ENCODE measurements around the gene SERTM2.

- no peak for TF ChIP-seq CTCF (IDR thresholded peaks at IDR 0.05 in 2 of 3, conservative IDR thresholded peaks at IDR 0.05 in 1 of 3; ENCODE audit: borderline replicate concordance in 1 of 3, insufficient read depth in 1 of 3, low read depth in 2 of 3, low read length in 2 of 3)
- no peak for TF ChIP-seq TCF7L2 (IDR thresholded peaks at IDR 0.05; ENCODE audit: borderline replicate concordance, extremely low read depth, insufficient read depth, insufficient read length)
- TF ChIP-seq POLR2A (IDR thresholded peaks at IDR 0.05; ENCODE audit: borderline replicate concordance, extremely low read depth, insufficient read depth, insufficient read length): no peak
- TF ChIP-seq EGR1 (IDR thresholded peaks at IDR 0.05; ENCODE audit: low read depth): no peak
- no peak for TF ChIP-seq EZH2 (IDR thresholded peaks at IDR 0.05)
- no peak for TF ChIP-seq SRF (IDR thresholded peaks at IDR 0.05; ENCODE audit: low read depth)
- TF ChIP-seq MAX (IDR thresholded peaks at IDR 0.05): no peak
- TF ChIP-seq ATF3 (IDR thresholded peaks at IDR 0.05): no peak
- no peak for TF ChIP-seq YY1 (IDR thresholded peaks at IDR 0.05; ENCODE audit: extremely low read depth, insufficient replicate concordance, low read depth, low read length)
These were observed 43.5 kb upstream of the SERTM2 start for GRCh38 chrX:111467896-111468295.

Data from HCT116 (cell line).